HG03108 (cell line): ENCODE data around the gene TBC1D26.
"Not testable (repeated sequence)": the region's sequence is repeated elsewhere in the genome, so short reads cannot be mapped to it uniquely, and the experiment has no call there.

Experiments used
- ATAC-seq: cut with Tn5 transposase; IDR thresholded peaks from one replicate; pipeline ENCODE4 v1.9.1; 2021; ENCODE audit warnings: moderate library complexity; ENCODE audit not compliant: unreplicated experiment

TBC1D26 gene

GRCh38 chr17:15731900-15732299, at the start of gene TBC1D26:
Gene TBC1D26 (plus strand): TSS chr17:15732283. CDS start chr17:15735349, 3,066 bp downstream.
- ATAC-seq: not testable (repeated sequence)

- ATAC-seq: not testable (repeated sequence)
Measured at GRCh38 chr17:15683135-15683534, 48.9 kb upstream of the TBC1D26 start.

- peak; percentile 94 for ATAC-seq
Measured at GRCh38 chr17:15683824-15684478, 48.1 kb upstream of the TBC1D26 start, which contains the start of gene TRIM16. Gene TRIM16 (minus strand): TSS chr17:15684311. CDS start chr17:15651609, 32,702 bp downstream.

- not testable (repeated sequence) for ATAC-seq
Measured at GRCh38 chr17:15687494-15687893, 44.6 kb upstream of the TBC1D26 start.

- not testable (repeated sequence) for ATAC-seq
Measured at GRCh38 chr17:15698967-15699366, 33.1 kb upstream of the TBC1D26 start.

GRCh38 chr17:15699413-15699924, 32.6 kb upstream of the TBC1D26 start, which contains the start of gene ZNF286A:
Gene ZNF286A (plus strand): TSS chr17:15699752. CDS start chr17:15700330, 578 bp downstream.
- ATAC-seq: peak; percentile 98

- not testable (repeated sequence) for ATAC-seq
Measured at GRCh38 chr17:15699937-15700336, 32.1 kb upstream of the TBC1D26 start.

- not testable (repeated sequence) for ATAC-seq
Measured at GRCh38 chr17:15704239-15704638, 27.8 kb upstream of the TBC1D26 start.

GRCh38 chr17:15704813-15705212, 27.3 kb upstream of the TBC1D26 start:
- not testable (repeated sequence) for ATAC-seq

- ATAC-seq: not testable (repeated sequence)
Measured at GRCh38 chr17:15708879-15709278, 23.2 kb upstream of the TBC1D26 start.

GRCh38 chr17:15716601-15717563, 15.2 kb upstream of the TBC1D26 start:
- ATAC-seq: not testable (repeated sequence)

- not testable (repeated sequence) for ATAC-seq
Measured at GRCh38 chr17:15730535-15730934, 1.5 kb upstream of the TBC1D26 start.

GRCh38 chr17:15733174-15733789, 1.2 kb downstream of the TBC1D26 start:
- ATAC-seq: not testable (repeated sequence)

GRCh38 chr17:15736578-15736977, 4.5 kb downstream of the TBC1D26 start:
- not testable (repeated sequence) for ATAC-seq

- ATAC-seq: no peak
Measured at GRCh38 chr17:15738066-15738465, 6.0 kb downstream of the TBC1D26 start.

- not testable (repeated sequence) for ATAC-seq
Measured at GRCh38 chr17:15739259-15739658, 7.2 kb downstream of the TBC1D26 start.

- ATAC-seq: not testable (repeated sequence)
Measured at GRCh38 chr17:15740041-15740440, 8.0 kb downstream of the TBC1D26 start.

- no peak for ATAC-seq
Measured at GRCh38 chr17:15740570-15741120, 8.6 kb downstream of the TBC1D26 start.

GRCh38 chr17:15741624-15742023, 9.5 kb downstream of the TBC1D26 start:
- ATAC-seq: no peak

GRCh38 chr17:15742051-15742795, 10.1 kb downstream of the TBC1D26 start:
- ATAC-seq: no peak
